Neuron (in vitro differentiated cells): ENCODE results near the gene SLC6A1.

Source experiments
- H2AFZ ChIP-seq: one replicate; pipeline ENCODE4 v1.6.1; 2013; ENCODE audit warnings: low read depth, mild to moderate bottlenecking, inconsistent platforms, low read length, moderate library complexity
- H3K27me3 ChIP-seq: one replicate; pipeline ENCODE4 v1.6.1; 2013; ENCODE audit warnings: low read length; ENCODE audit not compliant: insufficient read depth
- H3K36me3 ChIP-seq: one replicate; pipeline ENCODE4 v1.6.1; 2013; ENCODE audit warnings: low read length; ENCODE audit not compliant: insufficient read depth
- H3K4me1 ChIP-seq: one replicate; pipeline ENCODE4 v1.6.1; 2013; ENCODE audit warnings: low read length; ENCODE audit not compliant: insufficient read depth
- H3K4me3 ChIP-seq: 2 replicates; pipeline ENCODE4 v1.5.1; 2013; ENCODE audit warnings: mild to moderate bottlenecking, low read length, moderate library complexity
- H3K9me3 ChIP-seq: one replicate; pipeline ENCODE4 v1.6.1; 2013; ENCODE audit warnings: low read length

SLC6A1 gene

DNA sequence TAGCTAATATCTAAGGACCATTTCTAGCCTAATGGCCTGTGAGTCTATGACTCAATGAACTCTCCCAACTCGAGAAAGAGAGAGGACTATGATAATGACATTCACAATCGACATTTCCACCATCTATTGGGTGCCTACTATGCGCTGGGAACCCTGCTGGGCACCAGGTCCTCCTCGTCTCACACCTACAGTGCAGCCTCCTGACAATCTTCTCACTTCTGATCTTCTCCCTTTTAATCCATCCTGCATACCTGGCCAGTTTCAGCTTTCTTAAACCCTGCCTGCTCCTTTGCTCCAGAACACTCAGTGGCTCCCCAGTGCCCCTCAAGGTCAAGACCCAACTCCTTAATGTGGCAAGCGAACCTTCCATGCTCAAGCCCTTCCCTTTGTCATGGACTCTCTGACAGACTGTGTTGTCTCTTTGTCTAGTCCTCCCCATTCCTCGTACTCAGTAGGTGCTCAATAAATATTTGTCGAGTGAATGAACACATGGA is 3.5 kb upstream of the SLC6A1 start:
- H3K27me3 ChIP-seq: peaks cover 31% of the 10 kb centered on the region

DNA sequence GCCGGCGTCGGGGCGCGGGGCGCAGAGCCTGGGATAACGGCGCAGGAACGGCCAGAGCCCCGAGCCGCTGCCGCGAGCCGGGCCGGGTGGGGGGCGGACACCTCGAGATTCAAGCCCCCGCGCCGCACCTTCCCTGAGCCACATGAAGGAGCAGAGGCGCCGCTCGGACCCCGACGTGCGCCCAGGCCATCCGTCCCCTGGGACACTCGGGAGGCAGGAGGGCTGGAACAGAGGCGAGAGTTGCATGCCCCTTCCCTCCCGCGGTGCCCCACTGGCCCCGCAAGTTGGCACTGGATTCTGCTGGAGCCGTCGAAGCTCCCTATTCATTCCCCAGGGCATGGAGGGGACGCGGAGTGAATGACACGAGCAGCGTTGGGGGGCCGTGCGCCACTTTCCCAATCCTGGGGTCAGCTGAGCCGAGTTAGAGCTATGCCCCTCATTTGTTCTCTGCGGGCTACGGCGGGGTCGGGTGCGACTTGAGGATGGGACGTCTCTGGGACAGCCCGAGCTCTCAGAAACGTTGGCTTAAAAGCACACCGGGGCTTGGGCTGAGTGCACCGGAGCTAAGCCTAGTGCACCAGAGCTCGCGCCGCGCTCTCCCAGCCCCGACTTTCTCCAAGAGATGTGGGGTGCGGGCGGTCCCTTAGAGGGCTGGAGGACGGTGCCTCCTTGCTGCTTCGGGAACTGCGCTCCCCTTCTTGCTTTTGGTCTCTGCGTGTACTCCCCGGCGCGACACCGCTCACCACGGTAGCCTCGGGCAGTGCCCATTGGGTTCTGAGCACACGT is 588 bp downstream of the SLC6A1 start:
- no peaks in the 10 kb centered on the region for H3K4me1 ChIP-seq
- no peaks in the 10 kb centered on the region for H3K36me3 ChIP-seq
- H3K9me3 ChIP-seq: no peaks in the 10 kb centered on the region
- no peak overlapping the region for H3K4me3 ChIP-seq
- no peak overlapping the region for H2AFZ ChIP-seq
- H3K27me3 ChIP-seq: peaks cover 64% of the 10 kb centered on the region

More for the DNA sequence above, 3.5 kb upstream of the SLC6A1 start:
- H3K36me3 ChIP-seq: no peaks in the 10 kb centered on the region
- H3K9me3 ChIP-seq: no peaks in the 10 kb centered on the region
- H2AFZ ChIP-seq: no peak overlapping the region
- no peak overlapping the region for H3K4me3 ChIP-seq
- H3K4me1 ChIP-seq: no peaks in the 10 kb centered on the region

DNA sequence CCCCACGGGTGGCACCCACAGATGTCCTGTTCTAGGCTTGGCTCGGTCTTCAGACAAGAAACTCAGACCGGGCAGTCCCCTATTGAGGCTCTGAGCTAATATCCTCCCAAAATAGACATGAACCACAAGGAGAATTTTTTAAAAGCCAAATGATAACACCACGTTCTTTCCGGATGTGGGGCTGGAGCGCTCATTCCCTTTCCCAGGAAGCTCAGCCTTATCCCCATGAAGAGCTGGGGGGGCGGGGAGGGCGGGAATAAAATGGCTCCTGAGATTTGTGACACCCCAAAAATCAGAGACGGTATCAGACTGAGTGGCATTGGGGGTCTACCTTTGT is 1.1 kb downstream of the SLC6A1 start:
- Histone ChIP-seq H2AFZ (no peak overlapping the region), H3K27me3 (peaks cover 68% of the 10 kb centered on the region), H3K4me3 (no peak overlapping the region), H3K9me3 (no peaks in the 10 kb centered on the region), H3K4me1 (no peaks in the 10 kb centered on the region), H3K36me3 (no peaks in the 10 kb centered on the region)

DNA sequence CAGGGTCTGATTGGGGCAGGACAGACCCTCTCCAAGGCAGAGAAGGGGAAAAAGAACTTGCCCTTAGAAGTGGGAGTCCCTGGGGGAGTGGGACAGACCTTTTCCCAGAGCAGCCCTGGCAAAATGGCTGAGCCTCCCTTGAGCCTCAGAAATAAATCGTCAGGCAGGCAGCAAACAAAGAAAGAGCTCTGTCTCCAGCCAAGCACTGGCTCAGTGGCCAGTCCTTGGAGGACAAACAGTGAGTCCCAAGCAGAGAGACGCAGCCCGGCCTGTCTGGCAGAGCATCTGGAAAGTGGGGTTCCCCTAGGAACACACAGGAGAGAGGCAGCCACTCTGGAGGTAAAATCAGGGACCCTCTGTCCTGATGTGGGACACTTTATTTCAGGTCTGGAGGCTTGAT is 1.8 kb downstream of the SLC6A1 start:
- H3K4me3 ChIP-seq: no peak overlapping the region
- H3K27me3 ChIP-seq: peaks cover 69% of the 10 kb centered on the region

DNA sequence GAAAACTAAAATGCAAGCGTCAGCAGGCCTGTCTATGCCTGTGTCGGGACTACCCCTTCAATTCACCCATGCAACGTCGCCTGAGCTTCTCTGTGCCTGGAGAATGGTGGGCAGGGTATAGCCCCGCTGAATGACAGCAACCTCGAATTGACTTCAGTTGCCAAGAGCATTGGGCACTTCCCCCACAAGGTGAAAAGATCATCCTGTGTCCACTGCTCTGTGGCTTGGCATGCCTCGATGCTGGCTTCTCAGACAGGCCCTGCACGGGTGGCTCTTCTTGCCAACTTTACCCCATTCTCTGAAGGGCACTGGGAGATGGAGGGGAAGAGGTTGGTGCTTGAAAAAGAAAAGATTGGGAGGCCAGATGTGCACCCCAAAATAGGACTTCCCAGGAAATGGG is 3.3 kb downstream of the SLC6A1 start:
- peaks cover 65% of the 10 kb centered on the region for H3K27me3 ChIP-seq
- H3K9me3 ChIP-seq: no peaks in the 10 kb centered on the region
- H3K4me1 ChIP-seq: peaks cover 6% of the 10 kb centered on the region
- H3K36me3 ChIP-seq: no peaks in the 10 kb centered on the region
- H3K4me3 ChIP-seq: no peak overlapping the region
- no peak overlapping the region for H2AFZ ChIP-seq

More for the DNA sequence above, 1.8 kb downstream of the SLC6A1 start:
- no peak overlapping the region for H2AFZ ChIP-seq
- no peaks in the 10 kb centered on the region for H3K9me3 ChIP-seq
- H3K4me1 ChIP-seq: no peaks in the 10 kb centered on the region
- no peaks in the 10 kb centered on the region for H3K36me3 ChIP-seq

DNA sequence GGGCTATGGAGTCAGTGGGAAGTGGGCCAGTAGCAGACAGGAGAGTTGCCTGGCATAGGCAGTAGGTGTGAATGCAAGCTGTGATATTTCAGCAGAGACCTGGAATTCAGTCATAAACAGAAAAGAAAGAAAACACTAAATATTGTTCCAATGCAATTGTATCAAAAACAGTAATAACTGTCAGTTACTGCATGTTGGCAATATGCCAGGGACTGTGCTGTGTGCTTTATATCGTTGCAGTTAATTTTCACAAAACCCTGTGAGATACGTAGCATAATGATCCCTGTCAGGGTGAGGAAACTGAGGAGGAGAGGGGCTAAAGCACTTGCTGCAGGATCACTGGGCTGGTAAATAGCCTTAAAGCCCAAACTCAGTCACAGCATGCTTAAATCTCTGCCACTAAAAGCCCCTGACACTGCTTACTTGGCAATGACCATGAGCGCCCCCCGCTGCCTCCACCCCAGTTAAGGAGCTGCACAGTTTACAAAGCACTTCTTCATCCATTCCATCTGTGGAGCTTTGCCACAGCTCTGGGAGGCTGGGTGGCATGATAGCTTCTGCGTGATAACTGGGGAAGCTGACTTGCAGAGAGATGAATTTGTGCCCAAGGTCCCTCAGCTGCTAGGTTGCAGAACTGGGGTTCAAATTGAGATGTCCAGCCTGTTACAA is 3.9 kb downstream of the SLC6A1 start:
- no peak overlapping the region for H2AFZ ChIP-seq
- peaks cover 12% of the 10 kb centered on the region for H3K4me1 ChIP-seq
- H3K9me3 ChIP-seq: no peaks in the 10 kb centered on the region
- peaks cover 59% of the 10 kb centered on the region for H3K27me3 ChIP-seq
- H3K4me3 ChIP-seq: no peak overlapping the region
- no peaks in the 10 kb centered on the region for H3K36me3 ChIP-seq

DNA sequence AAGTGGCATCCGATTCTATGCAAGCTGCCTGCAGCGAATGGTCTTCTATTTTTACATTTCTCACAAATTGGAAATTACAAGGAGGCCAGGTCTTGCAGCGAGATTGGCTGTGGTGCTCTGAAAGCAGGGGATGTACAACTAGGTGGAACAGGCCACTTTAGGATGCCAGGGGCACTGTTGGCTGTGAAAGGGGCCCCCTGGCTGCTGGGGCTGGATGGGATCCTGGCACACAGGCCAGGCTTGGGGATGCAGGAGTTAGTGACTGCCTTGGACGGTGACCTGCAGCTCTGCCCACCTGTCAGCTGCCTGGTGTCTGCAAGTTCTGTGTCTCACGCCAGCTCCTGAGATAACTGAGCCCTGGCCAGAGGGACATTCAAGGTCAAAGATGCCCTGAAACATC is 4.6 kb downstream of the SLC6A1 start:
- Histone ChIP-seq H3K9me3 (no peaks in the 10 kb centered on the region), H3K36me3 (no peaks in the 10 kb centered on the region), H3K27me3 (peaks cover 51% of the 10 kb centered on the region), H2AFZ (no peak overlapping the region), H3K4me1 (peaks cover 19% of the 10 kb centered on the region), H3K4me3 (no peak overlapping the region)

DNA sequence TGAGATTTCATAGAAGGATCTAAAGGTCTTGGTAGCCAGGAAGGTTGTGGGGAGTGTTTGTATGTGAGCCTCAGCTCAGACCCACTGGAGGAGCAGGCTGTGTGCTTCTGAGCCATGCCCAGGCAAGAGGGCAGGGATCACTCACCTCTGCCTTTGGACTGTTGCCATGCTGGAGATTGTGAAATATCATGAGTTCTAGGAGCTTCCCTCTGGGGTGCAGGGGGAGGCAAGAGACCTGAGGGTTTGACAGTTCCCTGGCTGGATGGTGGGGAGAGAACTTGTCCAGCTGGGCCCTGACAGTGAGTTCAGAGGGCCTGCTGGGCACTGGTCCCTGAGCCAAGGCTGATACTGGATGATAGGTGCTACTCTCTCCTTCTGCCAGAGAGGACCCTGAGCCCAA is 6.0 kb downstream of the SLC6A1 start:
- Histone ChIP-seq H2AFZ (no peak overlapping the region), H3K4me3 (no peak overlapping the region), H3K9me3 (no peaks in the 10 kb centered on the region)

DNA sequence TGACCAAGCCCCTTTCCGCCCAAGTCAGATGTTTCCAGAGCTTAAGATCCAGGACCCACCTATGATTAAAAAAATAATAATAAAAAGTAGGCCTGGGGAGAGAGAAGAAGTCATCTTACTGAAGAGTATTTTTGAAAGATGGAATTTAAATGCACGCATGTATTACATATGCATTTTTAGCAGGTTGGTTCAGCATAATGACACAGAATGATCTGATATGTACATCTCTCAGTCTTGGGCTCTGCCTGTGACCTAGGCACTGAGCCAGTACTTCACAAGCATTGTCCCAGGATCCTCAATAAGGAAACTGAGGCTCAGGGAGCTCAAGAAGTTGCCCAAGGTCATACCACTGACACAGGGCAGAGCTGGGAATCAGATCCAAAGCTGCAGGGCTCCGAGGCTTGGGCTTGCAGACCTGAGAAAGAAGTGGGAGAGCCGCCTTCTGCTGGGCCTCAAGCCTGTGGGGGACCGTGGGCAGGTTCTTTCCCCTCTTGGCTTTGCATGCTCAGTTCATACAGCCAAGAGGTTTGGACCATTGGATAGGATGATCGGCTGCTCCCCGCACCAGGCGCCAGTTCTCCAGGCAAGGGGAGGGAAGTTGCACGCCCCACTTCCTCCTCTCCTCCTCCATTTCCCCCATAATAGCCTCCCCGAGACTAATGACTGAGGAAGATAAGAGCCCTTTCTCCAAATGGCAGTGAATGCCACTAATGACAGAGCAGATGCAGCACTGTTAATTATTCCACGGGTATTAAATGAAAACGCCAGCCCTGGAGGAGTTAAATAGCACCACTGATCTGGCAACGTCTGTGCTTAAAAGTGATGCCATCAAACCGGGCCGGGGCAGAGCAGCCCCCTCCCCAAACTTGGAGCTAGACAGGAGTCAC is 6.9 kb downstream of the SLC6A1 start:
- no peaks in the 10 kb centered on the region for H3K9me3 ChIP-seq
- peaks cover 34% of the 10 kb centered on the region for H3K4me1 ChIP-seq
- no peaks in the 10 kb centered on the region for H3K36me3 ChIP-seq
- H2AFZ ChIP-seq: no peak overlapping the region
- H3K4me3 ChIP-seq: no peak overlapping the region
- H3K27me3 ChIP-seq: peaks cover 34% of the 10 kb centered on the region

More for the DNA sequence above, 6.0 kb downstream of the SLC6A1 start:
- peaks cover 25% of the 10 kb centered on the region for H3K4me1 ChIP-seq
- no peaks in the 10 kb centered on the region for H3K36me3 ChIP-seq
- peaks cover 43% of the 10 kb centered on the region for H3K27me3 ChIP-seq

DNA sequence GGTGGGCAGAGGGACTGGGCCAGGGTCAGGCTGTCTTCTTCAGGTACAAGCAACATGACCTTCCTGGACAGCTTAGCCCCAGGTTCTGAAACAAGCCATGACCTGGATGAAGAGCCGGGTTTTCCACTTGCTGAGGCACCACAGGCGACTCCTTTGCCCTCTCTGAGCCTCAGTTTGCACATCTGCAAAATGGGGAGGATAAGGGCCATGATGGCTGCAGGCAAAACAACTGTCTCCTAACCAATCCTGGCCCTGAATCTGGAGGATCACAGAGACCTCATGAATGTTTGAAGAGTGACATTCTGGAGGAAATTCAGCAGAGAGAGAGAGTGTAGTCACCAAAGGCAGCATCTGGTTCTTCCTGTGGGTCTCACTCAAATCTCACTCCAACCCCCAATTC is 8.0 kb downstream of the SLC6A1 start:
- peaks cover 34% of the 10 kb centered on the region for H3K4me1 ChIP-seq
- no peak overlapping the region for H2AFZ ChIP-seq
- no peaks in the 10 kb centered on the region for H3K36me3 ChIP-seq
- H3K9me3 ChIP-seq: no peaks in the 10 kb centered on the region
- peaks cover 23% of the 10 kb centered on the region for H3K27me3 ChIP-seq
- H3K4me3 ChIP-seq: no peak overlapping the region

DNA sequence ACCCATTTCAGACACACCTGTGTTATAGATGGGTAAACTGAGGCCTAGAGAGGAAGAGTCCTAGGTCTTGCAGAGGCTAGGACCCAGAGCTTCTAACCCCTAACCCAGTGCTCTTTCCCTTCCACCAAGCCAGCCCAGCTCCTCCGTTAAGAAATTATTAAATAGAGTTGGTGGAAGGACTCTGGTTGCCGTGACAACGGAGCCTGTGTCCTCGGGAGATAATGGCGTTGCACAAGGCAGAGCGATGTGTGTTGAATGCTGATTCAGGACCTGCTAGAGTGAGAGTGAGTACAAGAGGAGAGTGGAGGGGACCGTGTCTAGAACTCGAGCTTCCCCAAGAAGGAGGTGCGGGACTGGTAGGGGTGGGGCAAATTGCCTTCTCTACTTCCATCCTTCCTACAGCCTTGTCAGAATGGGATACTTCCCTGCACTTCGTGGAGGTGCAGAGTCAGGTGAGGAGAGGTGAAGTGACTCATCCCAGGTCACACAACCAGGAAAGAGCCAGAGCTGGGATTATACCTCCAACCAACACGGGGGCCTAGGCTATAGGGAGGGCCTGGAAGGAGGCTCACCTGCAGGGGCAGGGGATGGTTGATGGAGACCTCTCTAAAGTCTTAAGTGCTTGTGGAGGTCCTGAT is 8.6 kb downstream of the SLC6A1 start:
- Histone ChIP-seq H3K36me3 (no peaks in the 10 kb centered on the region), H2AFZ (no peak overlapping the region), H3K9me3 (no peaks in the 10 kb centered on the region), H3K4me1 (peaks cover 34% of the 10 kb centered on the region), H3K4me3 (no peak overlapping the region), H3K27me3 (peaks cover 17% of the 10 kb centered on the region)

DNA sequence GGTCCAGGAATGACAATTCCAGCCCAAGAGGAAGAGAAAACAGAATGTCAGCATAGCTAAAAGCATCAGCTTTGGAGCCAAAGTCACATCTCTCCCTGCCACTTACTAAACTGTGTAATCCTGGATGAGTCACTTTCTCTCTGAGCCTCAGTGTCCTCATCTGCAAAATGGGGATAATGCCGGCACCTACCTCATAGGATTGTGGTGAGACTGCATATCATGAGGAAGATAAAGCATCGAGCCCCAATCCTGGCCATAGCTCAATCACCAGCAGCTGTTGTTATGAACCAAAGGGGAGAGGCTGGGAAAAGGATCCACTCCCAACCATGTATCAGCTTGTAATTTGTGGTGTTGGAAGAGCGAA is 9.1 kb downstream of the SLC6A1 start:
- Histone ChIP-seq H2AFZ (no peak overlapping the region), H3K4me1 (peaks cover 34% of the 10 kb centered on the region), H3K36me3 (no peaks in the 10 kb centered on the region), H3K4me3 (no peak overlapping the region), H3K27me3 (peaks cover 17% of the 10 kb centered on the region), H3K9me3 (no peaks in the 10 kb centered on the region)
